ENCODE results near the gene FHIP1A. TPM values are rescaled to one million over a fixed set of nuclear protein-coding genes. Genes with fewer than 3 reads are reported as not detected.

FHIP1A gene
- total and polyA plus RNA-seq, 2 donors = 1.2 to 7.7 TPM

- Histone ChIP-seq H3K36me3 (ENCODE audit: insufficient read depth) (no peaks in the 10 kb centered on the region), H3K4me3 (ENCODE audit: low read depth, low read length) (no peak overlapping the region), H3K27ac (ENCODE audit: low read depth) (no peak overlapping the region), H3K4me1 (ENCODE audit: insufficient read depth) (no peaks in the 10 kb centered on the region)
- 76% methylated on average over 1 of the region's 1 CpG for WGBS
- no peak for DNase-seq (ENCODE audit: extremely low spot score)
These were observed 18.3 kb downstream of the FHIP1A start for GRCh38 chr4:151427266-151427665.

GRCh38 chr4:151428346-151428745, 19.4 kb downstream of the FHIP1A start:
- DNase-seq (ENCODE audit: extremely low spot score) = no peak
- Histone ChIP-seq H3K36me3 (ENCODE audit: insufficient read depth) (no peaks in the 10 kb centered on the region), H3K4me3 (ENCODE audit: low read depth, low read length) (no peak overlapping the region), H3K27ac (ENCODE audit: low read depth) (no peak overlapping the region), H3K4me1 (ENCODE audit: insufficient read depth) (no peaks in the 10 kb centered on the region)
- 83% methylated on average over 3 of the region's 3 CpGs for WGBS

- Histone ChIP-seq H3K4me3 (ENCODE audit: low read depth, low read length) (no peak overlapping the region), H3K36me3 (ENCODE audit: insufficient read depth) (no peaks in the 10 kb centered on the region), H3K4me1 (ENCODE audit: insufficient read depth) (no peaks in the 10 kb centered on the region), H3K27ac (ENCODE audit: low read depth) (no peak overlapping the region)
- no peak for DNase-seq (ENCODE audit: extremely low spot score)
- WGBS = 39% methylated on average over 1 of the region's 1 CpG
These were observed 21.1 kb downstream of the FHIP1A start for GRCh38 chr4:151429957-151430570.

- H3K4me3 ChIP-seq (ENCODE audit: low read depth, low read length) = no peak overlapping the region
These were observed 21.9 kb downstream of the FHIP1A start for GRCh38 chr4:151430740-151431457.

GRCh38 chr4:151431728-151432127, 22.8 kb downstream of the FHIP1A start:
- Histone ChIP-seq H3K27ac (ENCODE audit: low read depth) (no peak overlapping the region), H3K4me1 (ENCODE audit: insufficient read depth) (peaks cover 2% of the 10 kb centered on the region), H3K36me3 (ENCODE audit: insufficient read depth) (no peaks in the 10 kb centered on the region), H3K4me3 (ENCODE audit: low read depth, low read length) (no peak overlapping the region)
- no peak for DNase-seq (ENCODE audit: extremely low spot score)

More at GRCh38 chr4:151430740-151431457, 21.9 kb downstream of the FHIP1A start:
- Histone ChIP-seq H3K36me3 (ENCODE audit: insufficient read depth) (no peaks in the 10 kb centered on the region), H3K27ac (ENCODE audit: low read depth) (no peak overlapping the region), H3K4me1 (ENCODE audit: insufficient read depth) (no peaks in the 10 kb centered on the region)
- 69% methylated on average over 6 of the region's 6 CpGs for WGBS
- DNase-seq (ENCODE audit: extremely low spot score) = no peak

GRCh38 chr4:151432654-151433053, 23.7 kb downstream of the FHIP1A start:
- no peak overlapping the region for H3K4me3 ChIP-seq (ENCODE audit: low read depth, low read length)
- H3K4me1 ChIP-seq (ENCODE audit: insufficient read depth) = peaks cover 2% of the 10 kb centered on the region
- H3K36me3 ChIP-seq (ENCODE audit: insufficient read depth) = no peaks in the 10 kb centered on the region
- no peak for DNase-seq (ENCODE audit: extremely low spot score)
- H3K27ac ChIP-seq (ENCODE audit: low read depth) = no peak overlapping the region

- no peak for DNase-seq (ENCODE audit: extremely low spot score)
- peaks cover 2% of the 10 kb centered on the region for H3K4me1 ChIP-seq (ENCODE audit: insufficient read depth)
- H3K36me3 ChIP-seq (ENCODE audit: insufficient read depth) = no peaks in the 10 kb centered on the region
- no peak overlapping the region for H3K27ac ChIP-seq (ENCODE audit: low read depth)
- no peak overlapping the region for H3K4me3 ChIP-seq (ENCODE audit: low read depth, low read length)
These were observed 25.3 kb downstream of the FHIP1A start for GRCh38 chr4:151434183-151434860.

- WGBS = 47% methylated on average over 4 of the region's 4 CpGs
- no peak overlapping the region for H3K27ac ChIP-seq (ENCODE audit: low read depth)
- no peak for DNase-seq (ENCODE audit: extremely low spot score)
- no peaks in the 10 kb centered on the region for H3K36me3 ChIP-seq (ENCODE audit: insufficient read depth)
- H3K4me1 ChIP-seq (ENCODE audit: insufficient read depth) = peaks cover 2% of the 10 kb centered on the region
- H3K4me3 ChIP-seq (ENCODE audit: low read depth, low read length) = no peak overlapping the region
These were observed 27.1 kb downstream of the FHIP1A start for GRCh38 chr4:151436093-151436518.

GRCh38 chr4:151437505-151437904, 28.5 kb downstream of the FHIP1A start:
- Histone ChIP-seq H3K36me3 (ENCODE audit: insufficient read depth) (no peaks in the 10 kb centered on the region), H3K4me3 (ENCODE audit: low read depth, low read length) (no peak overlapping the region), H3K4me1 (ENCODE audit: insufficient read depth) (peaks cover 2% of the 10 kb centered on the region), H3K27ac (ENCODE audit: low read depth) (no peak overlapping the region)
- 88% methylated on average over 1 of the region's 1 CpG for WGBS
- DNase-seq (ENCODE audit: extremely low spot score) = no peak

- WGBS = 92% methylated on average over 6 of the region's 6 CpGs
- Histone ChIP-seq H3K4me3 (ENCODE audit: low read depth, low read length) (no peak overlapping the region), H3K36me3 (ENCODE audit: insufficient read depth) (no peaks in the 10 kb centered on the region), H3K4me1 (ENCODE audit: insufficient read depth) (peaks cover 2% of the 10 kb centered on the region), H3K27ac (ENCODE audit: low read depth) (no peak overlapping the region)
- no peak for DNase-seq (ENCODE audit: extremely low spot score)
These were observed 29.2 kb downstream of the FHIP1A start for GRCh38 chr4:151438154-151438553.

- no peaks in the 10 kb centered on the region for H3K36me3 ChIP-seq (ENCODE audit: insufficient read depth)
- H3K4me3 ChIP-seq (ENCODE audit: low read depth, low read length) = no peak overlapping the region
- no peak overlapping the region for H3K27ac ChIP-seq (ENCODE audit: low read depth)
- H3K4me1 ChIP-seq (ENCODE audit: insufficient read depth) = peaks cover 2% of the 10 kb centered on the region
- DNase-seq (ENCODE audit: extremely low spot score) = no peak
These were observed 30.3 kb downstream of the FHIP1A start for GRCh38 chr4:151439320-151439719.

- H3K4me3 ChIP-seq (ENCODE audit: low read depth, low read length) = no peak overlapping the region
- 95% methylated on average over 2 of the region's 2 CpGs for WGBS
- no peak overlapping the region for H3K27ac ChIP-seq (ENCODE audit: low read depth)
- DNase-seq (ENCODE audit: extremely low spot score) = no peak
- no peaks in the 10 kb centered on the region for H3K36me3 ChIP-seq (ENCODE audit: insufficient read depth)
- no peaks in the 10 kb centered on the region for H3K4me1 ChIP-seq (ENCODE audit: insufficient read depth)
These were observed 33.0 kb downstream of the FHIP1A start for GRCh38 chr4:151442002-151442401.

GRCh38 chr4:151443247-151443646, 34.3 kb downstream of the FHIP1A start:
- 66% methylated on average over 5 of the region's 5 CpGs for WGBS

GRCh38 chr4:151443752-151444151, 34.8 kb downstream of the FHIP1A start:
- peaks cover 1% of the 10 kb centered on the region for H3K4me1 ChIP-seq (ENCODE audit: insufficient read depth)
- 70% methylated on average over 6 of the region's 6 CpGs for WGBS
- DNase-seq (ENCODE audit: extremely low spot score) = no peak
- no peak overlapping the region for H3K27ac ChIP-seq (ENCODE audit: low read depth)
- no peaks in the 10 kb centered on the region for H3K36me3 ChIP-seq (ENCODE audit: insufficient read depth)
- no peak overlapping the region for H3K4me3 ChIP-seq (ENCODE audit: low read depth, low read length)

More at GRCh38 chr4:151443247-151443646, 34.3 kb downstream of the FHIP1A start:
- no peak overlapping the region for H3K27ac ChIP-seq (ENCODE audit: low read depth)
- H3K36me3 ChIP-seq (ENCODE audit: insufficient read depth) = no peaks in the 10 kb centered on the region
- H3K4me1 ChIP-seq (ENCODE audit: insufficient read depth) = peaks cover 1% of the 10 kb centered on the region
- DNase-seq (ENCODE audit: extremely low spot score) = no peak
- H3K4me3 ChIP-seq (ENCODE audit: low read depth, low read length) = no peak overlapping the region

Data from urinary bladder (tissue), 4 donors.